HCT116 (cell line): ENCODE results near the gene WNT9B. TPM values are rescaled to one million over a fixed set of nuclear protein-coding genes. Genes with fewer than 3 reads are reported as not detected.

Experiments used
- ATAC-seq: fragments of 200-7000 bp; cut with Tn5 transposase; 2 replicates; pipeline ENCODE4 v1.9.1; 2020; ENCODE audit warnings: mild to moderate bottlenecking, moderate library complexity
- BruUV-seq: library from RNA; stranded (reverse); fragments of 400-500 nt; replicated peaks from 2 replicates; lab custom pipeline; 2021; lab: Mats Ljungman, UMichigan
- CTCF ChIA-PET: fragments of 300-600 bp; sonication (Branson Sonifier 250); formaldehyde crosslinking; loops from one replicate; lab custom pipeline; 2021; ENCODE audit warnings: antibody characterized with exemption; lab: Charles Lee
- POLR2A ChIA-PET: fragments of 300-600, 350-600 bp; sonication (Branson Sonifier 250); formaldehyde crosslinking; loops from one replicate; lab custom pipeline; 2021; ENCODE audit warnings: antibody characterized with exemption; lab: Charles Lee
- RAD21 ChIA-PET, 2 experiments: fragments of 300-600 bp; sonication (Branson Sonifier 250); formaldehyde crosslinking; loops; one replicate each; lab custom pipeline; 2023; ENCODE audit warnings: low total read pairs in 2 of 2; ENCODE audit not compliant: uncharacterized antibody in 2 of 2, unreplicated experiment in 2 of 2, low non-redundant PET in 1 of 2; lab: Charles Lee
- DNase-seq: peaks from one replicate; pipeline ENCODE4 v3.0.0-alpha.2; 2010; ENCODE audit warnings: low read depth, low spot score
- H2AFZ ChIP-seq: fragments of 200-600 bp; shearing (Covaris generic), sonication (generic); 2 replicates; pipeline ENCODE4 v1.6.1; 2017; ENCODE audit warnings: low read depth, mixed run types, mixed read lengths, antibody characterized with exemption, low read length; ENCODE audit not compliant: poor library complexity, severe bottlenecking
- H3K27ac ChIP-seq: 2 replicates; pipeline ENCODE4 v1.5.1; 2012; ENCODE audit warnings: low read depth, low read length
- H3K27me3 ChIP-seq: fragments of 200-600 bp; sonication (generic); 2 replicates; pipeline ENCODE4 v1.6.1; 2016; ENCODE audit warnings: mixed run types, low read length, mixed read lengths; ENCODE audit not compliant: insufficient read depth
- H3K36me3 ChIP-seq, 2 experiments: fragments of 200-500 bp in 1 of 2; fragments of 200-600 bp in 1 of 2; sonication (Bioruptor generic) in 1 of 2; sonication (generic) in 1 of 2; 2 replicates each; pipeline versions ENCODE4 v1.5.1 to v1.6.1; 2014 to 2016; ENCODE audit warnings: low read length in 2 of 2, inconsistent platforms in 1 of 2, mixed read lengths in 1 of 2, mixed run types in 1 of 2; ENCODE audit not compliant: insufficient read depth in 2 of 2, control insufficient read depth in 1 of 2
- H3K4me1 ChIP-seq, 2 experiments: fragments of 200-600 bp in 1 of 2; sonication (generic) in 1 of 2; 2 replicates each; pipeline versions ENCODE4 v1.5.1 to v1.6.1; 2012 to 2017; ENCODE audit warnings: low read length in 2 of 2, inconsistent platforms in 1 of 2, mild to moderate bottlenecking in 1 of 2, mixed read lengths in 1 of 2, mixed run types in 1 of 2, moderate library complexity in 1 of 2; ENCODE audit not compliant: insufficient read depth in 2 of 2, control insufficient read depth in 1 of 2
- H3K4me2 ChIP-seq: fragments of 200-600 bp; sonication (generic); 2 replicates; pipeline ENCODE4 v1.6.1; 2017; ENCODE audit warnings: mixed run types, low read length, mixed read lengths
- H3K4me3 ChIP-seq, 2 experiments: fragments of 200-600 bp in 1 of 2; sonication (generic) in 1 of 2; replicated peaks in 1 of 2; 2 replicates each; pipeline ENCODE4 v1.5.1; 2011 to 2016; ENCODE audit warnings: low read length in 2 of 2, control low read depth in 1 of 2, low read depth in 1 of 2, mild to moderate bottlenecking in 1 of 2, mixed read lengths in 1 of 2, mixed run types in 1 of 2
- H3K79me2 ChIP-seq: fragments of 200-600 bp; sonication (generic); 2 replicates; pipeline ENCODE4 v1.6.1; 2017; ENCODE audit warnings: mild to moderate bottlenecking, mixed run types, low read length, moderate library complexity, mixed read lengths; ENCODE audit not compliant: insufficient read depth
- H3K9ac ChIP-seq: fragments of 200-600 bp; sonication (generic); 2 replicates; pipeline ENCODE4 v1.6.1; 2016; ENCODE audit warnings: low read length, mixed read lengths
- H3K9me2 ChIP-seq: fragments of 200-600 bp; sonication (generic), shearing (Covaris generic); 2 replicates; pipeline ENCODE4 v1.6.1; 2017; ENCODE audit warnings: mixed run types, mild to moderate bottlenecking, moderate library complexity; ENCODE audit not compliant: insufficient read depth
- H3K9me3 ChIP-seq, 2 experiments: fragments of 200-500 bp in 1 of 2; fragments of 200-600 bp in 1 of 2; sonication (Bioruptor generic) in 1 of 2; sonication (generic) in 1 of 2; 2 replicates each; pipeline ENCODE4 v1.6.1; 2014 to 2017; ENCODE audit warnings: low read length in 2 of 2, mixed read lengths in 2 of 2, inconsistent platforms in 1 of 2, low read depth in 1 of 2, mild to moderate bottlenecking in 1 of 2, mixed run types in 1 of 2, moderate library complexity in 1 of 2; ENCODE audit not compliant: control insufficient read depth in 1 of 2, insufficient read depth in 1 of 2
- H4K20me1 ChIP-seq: fragments of 200-600 bp; sonication (generic), shearing (Covaris generic); 2 replicates; pipeline ENCODE4 v1.6.1; 2017; ENCODE audit warnings: mixed run types, mild to moderate bottlenecking, moderate library complexity; ENCODE audit not compliant: insufficient read depth
- CBX3 ChIP-seq: IDR thresholded peaks from 2 replicates; pipeline ENCODE4 v1.6.1; 2012; ENCODE audit warnings: low read depth
- CEBPB ChIP-seq: IDR thresholded peaks from 2 replicates; pipeline ENCODE4 v1.6.1; 2012; ENCODE audit warnings: low read depth
- EGR1 ChIP-seq: IDR thresholded peaks from 2 replicates; pipeline ENCODE4 v1.6.1; 2012; ENCODE audit warnings: low read depth
- ELF1 ChIP-seq: IDR thresholded peaks from 2 replicates; pipeline ENCODE4 v1.6.1; 2012; ENCODE audit warnings: low read depth, borderline replicate concordance
- POLR2A ChIP-seq: IDR thresholded peaks from 2 replicates; pipeline ENCODE4 v1.7.0; 2011; ENCODE audit warnings: borderline replicate concordance; ENCODE audit not compliant: insufficient read depth, insufficient read length; ENCODE audit errors: extremely low read depth
- POLR2AphosphoS5 ChIP-seq: IDR thresholded peaks from 2 replicates; pipeline ENCODE4 v1.6.1; 2011; ENCODE audit warnings: mild to moderate bottlenecking, low read depth, low read length, moderate library complexity
- SP1 ChIP-seq: IDR thresholded peaks from 2 replicates; pipeline ENCODE4 v1.6.1; 2012; ENCODE audit warnings: low read depth
- SRF ChIP-seq: IDR thresholded peaks from 2 replicates; pipeline ENCODE4 v1.6.1; 2012; ENCODE audit warnings: low read depth
- TCF7L2 ChIP-seq: IDR thresholded peaks from 2 replicates; pipeline ENCODE4 v1.7.0; 2011; ENCODE audit warnings: borderline replicate concordance, inconsistent platforms; ENCODE audit not compliant: insufficient read depth, insufficient read length; ENCODE audit errors: extremely low read depth
- YY1 ChIP-seq: IDR thresholded peaks from 2 replicates; pipeline ENCODE4 v1.6.1; 2011; ENCODE audit warnings: low read length, low read depth, moderate library complexity, mild to moderate bottlenecking; ENCODE audit not compliant: insufficient replicate concordance; ENCODE audit errors: extremely low read depth
- ZFX ChIP-seq: fragments of 450-650 bp; IDR thresholded peaks from 2 replicates; pipeline ENCODE4 v1.6.1; 2017
- ZNF274 ChIP-seq: fragments of 200-500 bp; sonication (Bioruptor generic); IDR thresholded peaks from 2 replicates; pipeline ENCODE4 v1.6.1; 2014; ENCODE audit warnings: mild to moderate bottlenecking, low read depth, low read length, inconsistent platforms
- intact Hi-C: fragments of 100-400 bp; cut with micrococcal nuclease; formaldehyde crosslinking; loops from 2 replicates; pipeline ENCODE4 v1.10.0; 2022
- total RNA-seq: library from RNA; stranded (reverse); gene quantifications from one replicate; pipeline ENCODE4 v1.2.1, GENCODE V29; 2021; ENCODE audit not compliant: unreplicated experiment
- TF ChIP-seq, protein P1 (sequence below), 3 experiments: fragments of 200-600 bp in 1 of 3; sonication (generic) in 1 of 3; IDR thresholded peaks in 2 of 3; conservative IDR thresholded peaks in 1 of 3; 2 replicates each; pipeline ENCODE4 v1.5.1; 2012 to 2017; ENCODE audit warnings: low read depth in 2 of 3, low read length in 2 of 3, antibody characterized with exemption in 1 of 3, borderline replicate concordance in 1 of 3, control low read depth in 1 of 3, mild to moderate bottlenecking in 1 of 3, mixed read lengths in 1 of 3, mixed run types in 1 of 3, moderate library complexity in 1 of 3; ENCODE audit not compliant: insufficient read depth in 1 of 3
- TF ChIP-seq, protein P2 (sequence below): IDR thresholded peaks from 2 replicates; pipeline ENCODE4 v1.6.1; 2012

The WNT9B gene
- total RNA-seq, 1 experiment from 2014 or later = not detected

DNA sequence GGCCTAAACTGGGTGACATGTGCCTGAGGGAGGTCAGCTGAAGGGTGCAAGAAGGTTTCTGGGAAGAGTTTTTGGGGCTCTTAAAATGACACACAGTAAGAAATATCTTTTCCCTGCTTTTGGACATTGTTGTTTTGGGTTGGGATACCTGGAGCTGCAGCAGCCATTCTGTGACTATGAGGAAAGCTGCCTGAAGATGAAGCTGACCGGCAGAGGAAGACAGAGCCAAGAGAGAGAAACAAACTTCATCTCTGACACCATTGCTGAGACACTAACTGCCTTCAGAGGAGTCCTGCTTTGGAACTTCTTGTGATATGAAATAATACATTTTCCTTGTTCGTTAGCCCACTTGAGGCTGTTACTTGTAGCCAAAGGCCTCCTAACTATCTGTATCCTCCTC is 24.1 kb upstream of the WNT9B start:
- no peak for TF ChIP-seq TCF7L2
- no peak for TF ChIP-seq ELF1
- no peak for TF ChIP-seq ZFX
- no peak for TF ChIP-seq ZNF274
- TF ChIP-seq EGR1 = no peak
- TF ChIP-seq SP1 = no peak
- TF ChIP-seq SRF = no peak
- no peak for TF ChIP-seq POLR2AphosphoS5
- no peak for TF ChIP-seq YY1
- no peak for TF ChIP-seq CEBPB
- TF ChIP-seq, protein P1, sequence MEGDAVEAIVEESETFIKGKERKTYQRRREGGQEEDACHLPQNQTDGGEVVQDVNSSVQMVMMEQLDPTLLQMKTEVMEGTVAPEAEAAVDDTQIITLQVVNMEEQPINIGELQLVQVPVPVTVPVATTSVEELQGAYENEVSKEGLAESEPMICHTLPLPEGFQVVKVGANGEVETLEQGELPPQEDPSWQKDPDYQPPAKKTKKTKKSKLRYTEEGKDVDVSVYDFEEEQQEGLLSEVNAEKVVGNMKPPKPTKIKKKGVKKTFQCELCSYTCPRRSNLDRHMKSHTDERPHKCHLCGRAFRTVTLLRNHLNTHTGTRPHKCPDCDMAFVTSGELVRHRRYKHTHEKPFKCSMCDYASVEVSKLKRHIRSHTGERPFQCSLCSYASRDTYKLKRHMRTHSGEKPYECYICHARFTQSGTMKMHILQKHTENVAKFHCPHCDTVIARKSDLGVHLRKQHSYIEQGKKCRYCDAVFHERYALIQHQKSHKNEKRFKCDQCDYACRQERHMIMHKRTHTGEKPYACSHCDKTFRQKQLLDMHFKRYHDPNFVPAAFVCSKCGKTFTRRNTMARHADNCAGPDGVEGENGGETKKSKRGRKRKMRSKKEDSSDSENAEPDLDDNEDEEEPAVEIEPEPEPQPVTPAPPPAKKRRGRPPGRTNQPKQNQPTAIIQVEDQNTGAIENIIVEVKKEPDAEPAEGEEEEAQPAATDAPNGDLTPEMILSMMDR (IDR thresholded peaks at IDR 0.05 in 2 of 3, conservative IDR thresholded peaks at IDR 0.05 in 1 of 3; ENCODE audit: borderline replicate concordance in 1 of 3, insufficient read depth in 1 of 3, low read depth in 2 of 3, low read length in 2 of 3) = no peak
- TF ChIP-seq, protein P2, sequence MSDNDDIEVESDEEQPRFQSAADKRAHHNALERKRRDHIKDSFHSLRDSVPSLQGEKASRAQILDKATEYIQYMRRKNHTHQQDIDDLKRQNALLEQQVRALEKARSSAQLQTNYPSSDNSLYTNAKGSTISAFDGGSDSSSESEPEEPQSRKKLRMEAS = no peak
- TF ChIP-seq POLR2A = no peak
- TF ChIP-seq CBX3 = no peak
- TF ChIP-seq, all 23 proteins: peak for 0
- no peaks in the 10 kb centered on the region for H3K36me3 ChIP-seq
- H2AFZ ChIP-seq = no peak overlapping the region
- H3K4me2 ChIP-seq = no peak overlapping the region
- intact Hi-C loops = no loop called here
- no peaks in the 10 kb centered on the region for H3K79me2 ChIP-seq
- DNase-seq (no peak), ATAC-seq (no peak)
- no peaks in the 10 kb centered on the region for H3K27me3 ChIP-seq
- ChIA-PET POLR2A (no interaction called here), CTCF (no interaction called here), RAD21 (no interaction called here)
- no peaks in the 10 kb centered on the region for H3K9me2 ChIP-seq
- no peaks in the 10 kb centered on the region for H3K9me3 ChIP-seq
- H3K4me1 ChIP-seq = peaks cover 4 to 12% of the 10 kb centered on the region in 2 experiments; a peak in 3 of 4 replicates
- no peak overlapping the region for H3K9ac ChIP-seq
- H3K4me3 ChIP-seq = no peak overlapping the region
- no peaks in the 10 kb centered on the region for H4K20me1 ChIP-seq
- no TSS peak for BruUV-seq
- H3K27ac ChIP-seq = no peak overlapping the region
